GM19023 (cell line): ENCODE results near the gene UQCRC1.

Experiments
- ATAC-seq: cut with Tn5 transposase; IDR thresholded peaks from one replicate; pipeline ENCODE4 v1.9.1; 2021; ENCODE audit warnings: mild to moderate bottlenecking, moderate library complexity; ENCODE audit not compliant: unreplicated experiment

Gene UQCRC1

GRCh38 chr3:48609088-48610005 lies at the start of gene UQCRC1:
Gene UQCRC1 (minus strand): TSS chr3:48609646. CDS start chr3:48609620, 26 bp downstream.
- peak; percentile 94 for ATAC-seq

DNA sequence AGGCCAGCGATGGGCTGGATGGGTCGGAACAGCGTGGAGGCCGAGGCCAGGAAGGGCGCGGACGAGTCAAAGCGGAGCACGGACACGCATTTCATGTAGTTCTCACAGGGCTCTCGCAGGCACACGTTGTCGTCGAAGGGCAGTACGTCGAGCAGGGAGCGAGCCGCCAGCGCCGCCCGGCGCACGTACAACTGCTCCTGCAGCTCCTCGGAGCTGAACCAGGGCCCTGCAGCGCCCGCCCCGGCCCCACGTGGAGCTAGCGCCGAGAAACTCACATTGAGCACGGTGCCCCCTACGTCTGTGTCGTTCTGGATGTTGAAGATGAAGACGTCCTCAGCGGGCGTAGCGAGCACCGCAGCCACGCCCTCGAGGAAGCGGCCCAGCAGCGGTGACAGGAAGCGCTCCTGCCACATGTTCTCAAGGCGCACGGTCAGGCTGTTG lies 47.4 kb upstream of the UQCRC1 start:
- no peak for ATAC-seq

DNA sequence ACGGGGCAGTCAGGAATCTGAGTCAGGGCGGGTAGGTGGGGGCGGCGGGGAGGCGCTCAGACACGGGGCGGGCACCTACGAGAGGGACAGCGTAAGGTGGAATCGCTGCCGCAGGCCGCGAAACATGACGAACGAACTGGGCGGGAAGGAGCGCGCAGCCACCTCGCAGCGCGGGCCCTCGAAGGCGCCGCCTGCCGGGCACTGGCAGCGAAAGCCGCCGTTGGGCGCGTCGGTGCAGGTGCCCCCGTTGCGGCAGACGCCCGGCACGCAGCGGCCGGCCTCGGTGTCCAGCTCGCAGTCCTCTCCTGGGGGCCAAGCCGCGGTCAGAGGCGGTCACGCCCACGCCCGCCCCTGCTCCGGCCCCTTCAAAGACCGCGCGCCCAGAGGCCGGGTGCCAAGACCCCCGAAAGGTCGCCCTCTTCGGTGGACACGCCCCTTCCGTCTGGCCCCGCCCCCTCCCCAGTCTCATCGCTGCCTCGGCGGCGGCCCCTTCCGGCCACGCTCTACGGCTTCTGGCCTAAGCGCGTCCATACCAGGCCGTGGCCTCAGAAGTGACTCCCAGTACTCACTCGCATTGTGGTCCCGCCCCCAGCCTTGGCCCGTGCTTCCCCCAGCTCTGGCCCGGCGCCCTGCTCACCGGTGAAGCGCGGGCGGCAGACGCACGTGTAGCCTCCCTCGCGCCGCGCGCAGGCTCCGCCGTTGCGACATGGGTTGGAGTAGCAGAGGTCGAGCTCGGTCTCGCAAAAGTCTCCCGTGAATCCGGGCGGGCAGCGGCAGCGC lies 46.8 kb upstream of the UQCRC1 start:
- peak; percentile 62 for ATAC-seq

DNA sequence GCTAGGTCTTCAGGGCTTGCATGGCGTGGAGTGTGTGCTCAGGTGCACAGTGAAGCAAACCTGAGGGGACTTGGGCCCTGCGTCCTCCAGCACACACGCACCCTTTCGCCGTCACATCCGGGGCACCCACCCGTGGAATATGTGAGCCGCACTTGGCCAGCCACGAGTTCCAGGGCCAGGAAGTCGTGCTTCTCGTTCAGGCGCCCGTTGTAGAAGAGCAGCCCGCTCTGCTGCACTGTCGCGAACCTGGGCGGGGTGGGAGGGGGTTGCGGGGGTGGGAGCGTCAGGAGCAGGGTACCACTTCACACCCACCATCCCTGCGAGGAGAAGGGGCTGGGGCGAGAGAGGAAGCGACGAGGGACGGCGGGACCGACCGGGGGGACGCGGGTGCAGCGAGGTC lies 46.2 kb upstream of the UQCRC1 start:
- ATAC-seq = no peak

DNA sequence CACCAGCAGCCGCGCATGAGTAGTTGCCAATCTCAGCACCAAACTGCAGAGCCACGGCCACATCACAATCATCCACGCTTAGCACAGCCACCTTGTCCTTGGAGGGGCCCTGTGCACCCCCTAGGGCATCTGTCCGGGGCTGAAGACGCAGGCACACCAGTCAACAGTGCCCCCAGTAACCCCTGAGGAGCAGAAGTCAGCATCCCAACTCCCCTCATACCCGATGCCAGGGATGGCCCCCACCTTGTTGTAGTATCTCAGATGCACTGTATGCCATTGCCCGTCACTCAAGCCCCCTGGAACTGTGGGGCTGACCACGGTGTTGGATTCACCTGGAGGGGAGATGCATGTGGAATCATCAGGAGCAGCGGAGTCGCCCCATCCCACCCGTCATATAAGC lies 45.6 kb upstream of the UQCRC1 start:
- ATAC-seq = no peak

GRCh38 chr3:48652923-48653715 lies 43.7 kb upstream of the UQCRC1 start:
- no peak for ATAC-seq

DNA sequence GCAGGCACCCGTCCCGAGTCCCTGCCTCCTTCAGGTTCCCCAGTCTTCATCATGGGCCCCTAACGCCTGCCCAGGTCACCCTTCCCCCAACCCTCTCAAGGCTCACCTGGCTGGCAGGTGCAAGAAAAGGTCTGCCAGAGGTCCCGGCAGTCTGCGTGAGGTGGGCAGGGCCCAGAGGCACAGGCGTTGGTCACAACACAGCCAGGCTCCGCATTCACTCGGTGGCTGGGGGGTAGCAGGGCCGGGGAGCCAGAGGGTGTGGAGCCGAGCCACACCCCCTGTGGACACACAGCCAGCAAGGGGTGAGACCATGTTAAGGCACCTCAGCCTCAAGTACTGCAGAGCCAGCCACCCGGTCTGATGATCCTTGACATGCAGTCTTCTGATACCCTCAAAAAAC lies 42.3 kb upstream of the UQCRC1 start:
- ATAC-seq = no peak

- ATAC-seq = no peak
Measured at GRCh38 chr3:48650723-48651122, 41.3 kb upstream of the UQCRC1 start.

GRCh38 chr3:48648188-48648850 lies 38.9 kb upstream of the UQCRC1 start:
- no peak for ATAC-seq

- no peak for ATAC-seq
Measured at GRCh38 chr3:48647714-48648113, 38.3 kb upstream of the UQCRC1 start.

DNA sequence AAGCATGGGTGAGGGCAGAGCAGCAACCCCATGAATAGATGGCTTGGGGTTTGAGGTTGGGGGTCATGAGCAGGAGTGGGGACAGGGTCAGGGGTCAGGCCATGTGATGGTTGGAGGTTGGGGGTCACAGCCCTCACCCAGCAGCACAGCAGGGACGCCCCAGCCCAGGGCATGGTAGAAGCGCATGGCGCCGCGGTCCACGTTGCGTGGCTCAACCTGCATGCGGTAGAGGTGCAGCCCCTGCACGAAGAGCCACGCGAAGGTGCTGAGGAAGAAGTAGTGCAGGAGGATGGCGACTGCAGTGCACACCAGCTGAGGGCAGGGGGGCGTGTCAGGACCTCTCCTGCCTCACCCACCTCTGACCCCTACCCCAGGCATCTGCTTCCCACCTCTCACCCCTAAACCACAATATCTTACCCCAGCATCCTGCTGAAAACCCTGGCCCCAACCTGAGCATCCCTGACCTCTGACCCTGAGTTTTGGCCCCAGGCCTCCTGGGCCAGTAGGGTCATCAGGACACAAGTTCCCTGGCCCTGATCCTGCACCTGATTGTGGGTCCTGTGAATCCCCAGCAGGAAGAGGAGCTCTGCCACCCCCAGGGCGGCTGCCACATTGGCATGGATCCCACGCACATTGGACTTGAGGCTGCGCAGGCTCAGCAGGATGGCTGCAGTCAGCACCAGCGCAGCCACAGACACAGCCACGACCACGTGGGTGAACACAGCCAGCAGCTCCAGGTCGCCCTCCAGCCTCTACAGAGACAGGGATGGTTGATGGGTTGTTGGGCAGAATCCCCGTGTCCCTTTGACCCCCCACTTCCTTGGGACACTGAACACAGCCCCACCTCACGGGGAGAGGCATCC lies 35.7 kb upstream of the UQCRC1 start:
- no peak for ATAC-seq

DNA sequence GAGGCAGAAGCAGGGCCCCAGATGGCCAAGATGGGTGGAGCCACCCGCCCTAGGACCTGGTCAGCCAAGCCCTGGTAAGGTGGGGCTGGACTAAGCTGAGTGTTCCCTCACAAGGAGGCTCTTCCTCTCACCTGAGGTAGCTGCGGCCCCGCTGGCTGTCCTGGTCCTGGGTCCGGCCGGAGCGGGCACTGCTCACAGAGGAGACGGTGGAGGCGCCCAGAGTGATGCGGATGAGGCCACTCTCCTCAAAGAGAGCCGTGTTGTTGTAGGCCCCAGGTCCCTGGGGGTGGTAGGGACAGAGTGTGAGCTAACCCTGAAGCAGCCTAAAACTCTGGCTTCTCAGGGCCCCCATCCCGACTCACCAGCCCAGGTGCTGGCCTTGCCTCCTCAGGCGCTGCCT lies 33.2 kb upstream of the UQCRC1 start:
- no peak for ATAC-seq

DNA sequence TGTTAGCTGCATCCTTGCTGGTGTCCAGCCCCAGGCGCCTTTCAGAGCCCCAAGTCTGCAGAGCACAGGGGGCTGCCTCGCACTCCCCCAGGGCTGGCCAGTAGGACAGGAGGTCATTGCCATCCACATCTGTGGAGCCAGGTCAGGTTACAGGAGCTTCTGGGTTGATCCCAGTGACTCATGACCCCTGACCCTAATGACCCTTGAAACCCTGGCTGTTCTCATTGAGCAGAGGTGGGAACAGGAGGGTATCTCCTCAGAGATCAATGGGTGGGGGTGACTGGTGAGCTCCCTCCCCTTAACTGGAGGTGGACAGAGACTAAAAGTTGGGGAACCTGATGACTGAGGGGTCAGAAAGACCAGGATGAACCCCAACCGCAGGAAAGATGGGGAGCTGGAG lies 31.9 kb upstream of the UQCRC1 start:
- ATAC-seq = no peak

- no peak for ATAC-seq
Measured at GRCh38 chr3:48639944-48640606, 30.6 kb upstream of the UQCRC1 start.

DNA sequence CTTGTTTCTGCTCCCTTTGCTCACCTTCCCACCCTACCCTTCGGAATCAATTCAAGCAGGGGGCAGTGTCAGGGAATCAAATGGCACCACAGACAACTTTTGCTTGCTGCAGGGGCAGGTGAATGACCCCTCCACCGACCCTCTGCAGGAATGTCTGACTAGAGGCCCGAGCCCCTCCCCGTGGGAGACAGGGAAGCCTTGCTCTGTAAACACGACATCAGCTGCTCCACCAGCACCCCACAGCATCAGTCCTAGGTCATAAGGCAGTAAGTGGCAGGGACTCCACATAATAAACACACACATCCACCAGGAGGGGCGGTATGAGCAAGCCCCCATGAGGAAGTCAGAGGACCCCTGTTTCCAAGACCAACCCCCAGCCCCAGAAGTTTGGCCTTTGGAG lies 27.9 kb upstream of the UQCRC1 start:
- ATAC-seq = no peak

- ATAC-seq = no peak
Measured at GRCh38 chr3:48636149-48636655, 26.8 kb upstream of the UQCRC1 start.

DNA sequence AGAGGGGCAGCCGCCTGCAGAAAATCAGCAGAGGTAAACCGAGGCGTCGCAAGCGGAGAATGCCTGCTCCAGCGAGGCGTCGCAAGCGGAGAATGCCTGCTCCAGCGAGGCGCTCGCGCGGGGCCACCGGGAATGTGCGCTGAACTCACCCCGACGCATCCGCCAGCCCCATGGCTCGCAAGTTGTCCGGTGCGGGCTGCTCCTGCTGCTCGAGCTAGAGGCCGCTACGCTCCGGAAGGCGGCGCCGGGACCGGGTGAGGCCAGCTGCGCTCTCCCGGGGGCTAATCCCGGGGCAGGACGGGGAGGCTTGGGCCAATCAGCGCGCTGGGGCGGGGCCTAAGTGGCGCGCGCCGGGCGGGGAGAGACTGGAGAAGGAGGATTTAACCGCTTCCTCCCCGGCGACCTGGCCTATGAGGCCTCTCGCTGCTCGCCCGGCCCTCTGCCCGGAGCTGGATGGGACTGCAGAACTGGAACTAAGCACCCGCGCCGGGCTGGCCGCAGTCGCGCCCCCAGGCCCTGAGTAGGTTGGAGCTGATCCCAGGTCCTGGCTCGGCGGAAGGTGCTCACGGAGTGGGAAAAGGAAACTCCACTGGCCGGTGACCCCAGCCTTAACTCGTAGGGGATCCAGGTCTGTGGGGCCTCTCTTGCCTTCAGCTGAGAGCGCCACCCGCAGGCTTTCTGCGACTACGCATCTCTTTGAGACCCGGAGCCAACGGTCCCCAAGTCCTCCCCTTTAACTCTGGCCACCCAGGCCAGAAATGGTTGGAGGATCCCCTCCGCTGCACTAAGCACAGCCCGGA lies 26.0 kb upstream of the UQCRC1 start, which contains the start of gene SLC26A6:
Gene SLC26A6, minus strand, starts transcription at position 240 of the 800 bp plus-strand sequence. Its CDS starts 68 bp downstream, at position 172.
- ATAC-seq = peak; percentile 92

DNA sequence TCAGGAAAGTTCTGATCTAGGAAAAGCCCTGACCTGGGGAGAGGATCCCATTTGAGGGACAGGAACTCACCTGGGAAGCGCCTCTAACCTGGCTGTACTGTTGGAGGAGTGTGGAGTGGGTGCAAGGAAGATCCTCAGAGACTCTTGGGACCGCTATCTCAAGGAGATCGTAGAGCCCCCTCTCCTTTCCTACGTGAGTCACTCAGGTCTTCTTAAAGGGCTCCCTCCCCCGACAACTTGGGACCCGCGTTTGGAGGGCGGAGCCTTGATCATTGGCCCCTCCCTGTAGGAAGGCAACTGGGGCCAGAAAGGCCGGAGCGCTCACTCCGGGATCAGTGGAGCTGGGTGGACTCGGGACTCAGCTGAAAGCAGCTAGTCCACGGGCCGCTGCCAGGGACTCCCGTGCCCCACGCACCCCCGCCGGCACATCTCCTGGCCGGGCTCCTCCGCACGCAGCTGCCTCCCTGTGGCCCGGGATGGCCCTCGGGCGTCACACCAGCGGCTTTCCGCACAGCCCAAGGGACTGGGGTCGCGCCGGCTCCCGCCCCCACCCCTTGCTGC lies 25.3 kb upstream of the UQCRC1 start:
- ATAC-seq = peak; percentile 14
